GM12874 (cell line): ENCODE results near the gene ERI2.

Source experiments
- CTCF ChIP-seq: IDR thresholded peaks from 2 replicates; pipeline ENCODE4 v1.5.1; 2011; ENCODE audit warnings: low read depth, mild to moderate bottlenecking, control low read depth, low read length, moderate library complexity; ENCODE audit not compliant: insufficient read depth

Gene ERI2

GRCh38 chr16:20750558-20750957 is 55.7 kb downstream of the ERI2 start:
- no peak for TF ChIP-seq CTCF

GRCh38 chr16:20749474-20749873 is 56.8 kb downstream of the ERI2 start:
- TF ChIP-seq CTCF: no peak

GRCh38 chr16:20747030-20747816 is 59.0 kb downstream of the ERI2 start:
- TF ChIP-seq CTCF: no peak

- no peak for TF ChIP-seq CTCF
Measured at GRCh38 chr16:20746461-20746860, 59.8 kb downstream of the ERI2 start.
